ENCODE measurements around the gene PTPRM. TPM values are rescaled to one million over a fixed set of nuclear protein-coding genes. Genes with fewer than 3 reads are reported as not detected.

PTPRM gene
- 24.5 to 44.8 TPM (median 37.2 TPM) in 5 replicates for total RNA-seq (2022; extraction: Qiagen RNA extraction)

DNA sequence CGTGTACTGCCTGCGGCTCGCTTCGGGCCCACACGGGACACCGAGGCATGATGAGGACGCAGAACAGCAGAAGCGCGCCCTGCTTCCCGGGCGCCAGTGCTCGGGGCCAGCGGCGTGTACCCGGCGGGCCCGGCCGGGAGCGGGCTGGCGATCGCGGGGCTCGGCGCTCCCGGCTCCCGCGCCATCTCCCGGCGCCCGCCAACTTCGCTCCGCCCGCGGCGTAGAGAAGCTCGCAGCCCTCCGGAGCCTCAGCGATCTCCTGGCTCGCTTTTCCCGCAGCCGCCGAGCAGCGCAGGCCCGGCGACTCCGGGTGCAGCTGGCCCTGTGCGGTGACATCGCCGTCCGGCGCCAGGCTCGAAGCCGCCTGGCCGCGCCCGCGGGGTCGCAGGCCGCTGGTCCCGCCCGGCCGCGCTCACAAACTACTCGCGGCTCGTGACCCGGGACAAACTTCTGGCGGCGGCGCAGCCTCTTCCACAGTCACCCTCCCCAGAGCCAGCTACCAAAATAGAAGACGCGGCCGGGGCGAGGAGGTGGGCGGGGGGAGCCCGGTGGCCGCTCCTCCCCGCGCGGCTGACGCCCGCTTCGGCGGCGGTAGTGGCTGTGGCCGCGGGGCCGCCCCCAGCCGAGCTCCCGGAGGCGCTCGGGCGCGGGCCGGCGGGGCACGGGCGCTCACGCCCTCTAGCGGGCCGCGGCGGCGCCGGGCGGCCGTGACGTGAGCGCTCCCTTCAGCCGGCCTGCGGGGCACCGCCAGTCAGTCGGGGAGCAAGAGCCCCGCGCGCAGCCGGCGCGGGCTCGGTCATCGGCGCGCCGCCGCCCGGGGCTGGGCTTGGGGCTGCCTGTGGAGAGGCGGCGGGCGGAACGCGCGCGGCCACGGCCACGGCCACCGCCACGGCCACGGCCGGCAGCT, at the start of gene PTPRM:
Gene PTPRM, plus strand, starts transcription at position 750 of the 907 bp plus-strand sequence. CDS start 503 bp downstream, outside the sequence.

Measured in A549 treated with dexamethasone at 1 μM for 4 hours (cell line).